K562 (cell line): ENCODE data around the gene FSD1L. TPM values are rescaled to one million over a fixed set of nuclear protein-coding genes. Genes with fewer than 3 reads are reported as not detected.
A peak's percentile ranks its signal among the peaks of the same experiment; 100 is the strongest.

Experiments used
- CTCF ChIP-seq, 3 experiments: IDR thresholded peaks in 2 of 3; conservative IDR thresholded peaks in 1 of 3; 2 replicates each; pipeline ENCODE4 v1.5.1; 2011 to 2012; ENCODE audit warnings: low read length in 3 of 3, mild to moderate bottlenecking in 3 of 3, control low read depth in 2 of 3, improper control_type of control experiment in 1 of 3, inconsistent platforms in 1 of 3, low read depth in 1 of 3, mixed read lengths in 1 of 3, moderate library complexity in 1 of 3; ENCODE audit not compliant: insufficient read depth in 2 of 3
- DEAF1 ChIP-seq: fragments of 450-650 bp; formaldehyde crosslinking; IDR thresholded peaks from 2 replicates; pipeline ENCODE4 v1.4.0; 2020; ENCODE audit warnings: mild to moderate bottlenecking, moderate library complexity
- EHMT2 ChIP-seq: fragments of 450-650 bp; IDR thresholded peaks from 2 replicates; pipeline ENCODE4 v1.6.1; 2018; ENCODE audit warnings: antibody characterized with exemption
- FOSL1 ChIP-seq: fragments of 200-800 bp; sonication (Bioruptor generic); conservative IDR thresholded peaks from 2 replicates; pipeline ENCODE4 v1.6.1; 2016; ENCODE audit warnings: missing genetic modification characterization, missing compliant biosample characterization
- FOXJ2 ChIP-seq: fragments of 200-800 bp; sonication (Bioruptor generic); IDR thresholded peaks from 2 replicates; pipeline ENCODE4 v1.6.1; 2016; ENCODE audit warnings: missing genetic modification characterization, missing compliant biosample characterization
- GTF3C2 ChIP-seq: IDR thresholded peaks from 3 replicates; pipeline ENCODE4 v1.6.1; 2011; ENCODE audit warnings: borderline replicate concordance, mild to moderate bottlenecking, moderate library complexity; ENCODE audit not compliant: insufficient read length; ENCODE audit errors: extremely low read depth
- HOXB6 ChIP-seq: fragments of 250-450 bp; sonication (Bioruptor Pico); IDR thresholded peaks from 2 replicates; pipeline ENCODE4 v1.5.1; 2022; ENCODE audit warnings: mild to moderate bottlenecking, borderline replicate concordance
- JUN ChIP-seq, 2 experiments: sonication (generic) in 1 of 2; formaldehyde crosslinking in 1 of 2; IDR thresholded peaks; 2 replicates each; pipeline versions ENCODE4 v1.6.1 to v1.8.0; 2012 to 2022; ENCODE audit warnings: borderline replicate concordance in 2 of 2, mild to moderate bottlenecking in 2 of 2, improper control_type of control experiment in 1 of 2, low read depth in 1 of 2, low read length in 1 of 2, missing genetic modification reagents in 1 of 2
- MEF2D ChIP-seq: conservative IDR thresholded peaks from 2 replicates; pipeline ENCODE4 v1.6.1; 2016; ENCODE audit warnings: low read depth, missing genetic modification characterization, missing compliant biosample characterization
- NBN ChIP-seq: fragments of 450-650 bp; IDR thresholded peaks from 2 replicates; pipeline ENCODE4 v1.6.1; 2016; ENCODE audit warnings: low read depth, mild to moderate bottlenecking
- NCOA6 ChIP-seq: fragments of 450-650 bp; IDR thresholded peaks from 2 replicates; pipeline ENCODE4 v1.6.1; 2017; ENCODE audit warnings: mild to moderate bottlenecking
- POLR2G ChIP-seq: fragments of 200-400 bp; formaldehyde crosslinking; IDR thresholded peaks from 2 replicates; pipeline ENCODE4 v1.6.1; 2017; ENCODE audit warnings: low read depth, mild to moderate bottlenecking, antibody characterized with exemption, low read length, moderate library complexity
- RAD21 ChIP-seq, 2 experiments: fragments of 250-450 bp in 1 of 2; fragments of 450-650 bp in 1 of 2; sonication (Bioruptor Pico) in 1 of 2; formaldehyde crosslinking in 1 of 2; IDR thresholded peaks in 1 of 2; conservative IDR thresholded peaks in 1 of 2; 2 replicates each; pipeline versions ENCODE4 v1.4.0 to v1.8.0; 2020 to 2022; ENCODE audit warnings: mild to moderate bottlenecking in 2 of 2, moderate library complexity in 1 of 2
- RAD51 ChIP-seq: fragments of 450-650 bp; IDR thresholded peaks from 2 replicates; pipeline ENCODE4 v1.7.1; 2016; ENCODE audit warnings: low read depth, mild to moderate bottlenecking, borderline replicate concordance
- RUNX1 ChIP-seq: sonication (generic); IDR thresholded peaks from 2 replicates; pipeline ENCODE4 v1.6.1; 2016; ENCODE audit warnings: antibody characterized with exemption, low read depth
- TAF1 ChIP-seq: IDR thresholded peaks from 2 replicates; pipeline ENCODE4 v1.6.1; 2011; ENCODE audit warnings: mild to moderate bottlenecking, low read length, moderate library complexity; ENCODE audit not compliant: insufficient read depth, control insufficient read depth, severe bottlenecking; ENCODE audit errors: extremely low read depth
- TBP ChIP-seq: optimal IDR thresholded peaks from 2 replicates; pipeline ENCODE3; 2011; ENCODE audit warnings: low read depth, low read length, improper control_type of control experiment
- ZBTB49 ChIP-seq: sonication (generic); formaldehyde crosslinking; IDR thresholded peaks from 2 replicates; pipeline ENCODE4 v1.8.0; 2022; ENCODE audit warnings: missing genetic modification reagents, mild to moderate bottlenecking, borderline replicate concordance
- polyA plus RNA-seq, 8 experiments: library from polyadenylated mRNA; depleted of rRNA in 4 of 8; stranded (reverse) in 5 of 8; unstranded in 3 of 8; fragments of >200 nt; fragmentation: Nextera tagmentation in 2 of 8; fragmentation: Illumina TruSeq in 1 of 8; extraction: Ambion mirVana in 2 of 8; extraction: Trizol in 1 of 8; gene quantifications; 2 replicates each; pipeline versions ENCODE4 v1.2.1 to v1.2.3, GENCODE V29; 2011 to 2014; ENCODE audit warnings: inconsistent platforms in 1 of 8, missing spikeins in 1 of 8
- total RNA-seq, 7 experiments: library from RNA; depleted of rRNA in 6 of 7; stranded (reverse); fragments of >200 nt in 6 of 7; fragmentation: Illumina TruSeq in 2 of 7; extraction: Trizol in 2 of 7; gene quantifications; 2 replicates each; pipeline versions ENCODE4 v1.2.1 to v1.2.3, GENCODE V29; 2011 to 2021; ENCODE audit warnings: low replicate concordance in 1 of 7

FSD1L gene
- total and polyA plus RNA-seq, 9 of the 15 experiments (the other 6 are each of a cell fraction or from before 2014, with no cell fraction given) = 0.95 to 4.2 (median 2.1) TPM

GRCh38 chr9:105413525-105413924, 34.3 kb upstream of the FSD1L start (continued):
- TF ChIP-seq EHMT2 = no peak
- TF ChIP-seq TBP = no peak
- TF ChIP-seq FOXJ2 = no peak
- no peak for TF ChIP-seq RUNX1
- TF ChIP-seq NCOA6 = no peak
- TF ChIP-seq MEF2D (tag) = no peak
- peak; percentile 55 to 75 for TF ChIP-seq RAD21 (CRISPR knock-in tag; conservative IDR thresholded peaks at IDR 0.05 in 1 of 2, IDR thresholded peaks at IDR 0.05 in 1 of 2)
- no peak for TF ChIP-seq POLR2G
- no peak for TF ChIP-seq JUN (IDR thresholded peaks at IDR 0.05; ENCODE audit: borderline replicate concordance, low read depth, low read length)
- TF ChIP-seq JUN (CRISPR knock-in tag; IDR thresholded peaks at IDR 0.05; ENCODE audit: borderline replicate concordance) = no peak
- peak; percentile 33; the same call in 1 of the 2 replicates for TF ChIP-seq DEAF1
- no peak for TF ChIP-seq NBN
- TF ChIP-seq TAF1 = no peak
- no peak for TF ChIP-seq GTF3C2
- no peak for TF ChIP-seq RAD51
- no peak for TF ChIP-seq HOXB6
- peak in 2 of 3 experiments; percentile 16 to 31; a peak in 2 of 6 replicates for TF ChIP-seq CTCF (IDR thresholded peaks at IDR 0.05 in 2 of 3, conservative IDR thresholded peaks at IDR 0.05 in 1 of 3; ENCODE audit: insufficient read depth in 2 of 3, low read depth in 1 of 3, low read length in 3 of 3)
- no peak for TF ChIP-seq FOSL1 (tag)
- TF ChIP-seq ZBTB49 (CRISPR knock-in tag) = no peak
